Subcutaneous adipose tissue (tissue), 4 donors: ENCODE data around the gene SLC16A8. TPM values are rescaled to one million over a fixed set of nuclear protein-coding genes. Genes with fewer than 3 reads are reported as not detected.

Experiments
- CTCF ChIP-seq: fragments of 450-650 bp; IDR thresholded peaks from one replicate; pipeline ENCODE4 v1.5.1; 2016; ENCODE audit warnings: low read depth, mild to moderate bottlenecking, control low read depth, antibody characterized with exemption, moderate library complexity
- total RNA-seq, 4 donors: library from RNA; depleted of rRNA; stranded (reverse); fragments of >200 nt; gene quantifications; one replicate each; pipeline ENCODE4 v1.1.0, GENCODE V29; 2016

SLC16A8 gene
- total RNA-seq, 4 donors from 2014 or later = 0.17 to 0.66 TPM; not detected in 2

- TF ChIP-seq CTCF = no peak
These were observed 26.8 kb downstream of the SLC16A8 start, which contains the start of gene PICK1 for GRCh38 chr22:38056969-38057891. Gene PICK1 (plus strand): TSS chr22:38057404. CDS start chr22:38057810, 406 bp downstream.

GRCh38 chr22:38051900-38052862, 31.8 kb downstream of the SLC16A8 start:
- TF ChIP-seq CTCF = no peak

GRCh38 chr22:38051261-38051660, 32.7 kb downstream of the SLC16A8 start:
- no peak for TF ChIP-seq CTCF

GRCh38 chr22:38050720-38051119, 33.3 kb downstream of the SLC16A8 start:
- no peak for TF ChIP-seq CTCF

- no peak for TF ChIP-seq CTCF
These were observed 34.0 kb downstream of the SLC16A8 start for GRCh38 chr22:38049812-38050619.

GRCh38 chr22:38046070-38046748, 37.8 kb downstream of the SLC16A8 start:
- no peak for TF ChIP-seq CTCF
